Ishikawa (cell line): ENCODE measurements around the gene EOMES.

Source experiments
- EGR1 ChIP-seq: IDR thresholded peaks from 2 replicates; pipeline ENCODE4 v1.6.1; 2012
- FOXM1 ChIP-seq: IDR thresholded peaks from 2 replicates; pipeline ENCODE4 v1.6.1; 2012; ENCODE audit warnings: low read depth, borderline replicate concordance
- TAF1 ChIP-seq: IDR thresholded peaks from 2 replicates; pipeline ENCODE4 v1.6.1; 2012; ENCODE audit warnings: low read depth, mild to moderate bottlenecking
- TF ChIP-seq, protein P1 (sequence below): IDR thresholded peaks from 2 replicates; pipeline ENCODE4 v1.6.1; 2012; ENCODE audit warnings: low read depth, mild to moderate bottlenecking

DNA sequence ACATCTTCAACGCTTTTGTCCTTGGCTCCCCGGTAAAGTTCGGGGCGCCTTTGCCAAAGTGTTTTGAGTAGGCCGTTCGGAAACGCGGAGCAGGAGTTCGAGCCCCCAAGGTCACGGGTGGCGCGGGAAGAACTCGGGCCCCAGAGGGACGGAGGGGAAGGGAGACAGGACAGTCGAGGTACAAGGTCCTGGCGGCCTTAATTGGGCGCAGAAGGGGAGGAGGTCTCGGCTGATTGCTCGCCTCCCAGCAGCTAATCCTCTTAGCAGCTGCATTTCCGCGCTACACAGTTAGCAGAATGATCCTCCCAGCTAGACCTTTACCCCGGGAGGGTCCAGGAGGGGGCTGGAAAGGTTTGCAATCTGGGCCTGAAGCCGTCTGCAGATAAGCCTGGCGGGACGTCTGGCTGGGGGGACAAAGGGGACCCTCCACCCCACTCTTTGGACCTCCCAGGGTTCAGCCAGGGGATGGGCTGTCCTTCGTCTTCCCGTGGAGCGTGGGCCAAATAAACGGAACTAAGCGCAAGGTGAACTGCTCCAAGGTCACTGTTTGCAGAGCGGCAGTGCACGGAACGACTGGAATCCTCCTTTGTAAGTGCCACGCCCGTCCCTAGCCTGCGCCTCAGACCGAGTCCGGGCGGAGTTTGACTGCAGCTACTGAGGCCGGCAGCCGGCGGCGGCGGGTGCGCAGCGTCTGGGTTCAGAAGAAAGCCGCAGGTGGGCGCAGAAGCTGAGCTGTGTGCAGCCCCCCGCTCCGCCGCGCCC, 7.2 kb downstream of the EOMES start:
- no peak for TF ChIP-seq EGR1
- no peak for TF ChIP-seq TAF1
- no peak for TF ChIP-seq FOXM1
- TF ChIP-seq, protein P1, sequence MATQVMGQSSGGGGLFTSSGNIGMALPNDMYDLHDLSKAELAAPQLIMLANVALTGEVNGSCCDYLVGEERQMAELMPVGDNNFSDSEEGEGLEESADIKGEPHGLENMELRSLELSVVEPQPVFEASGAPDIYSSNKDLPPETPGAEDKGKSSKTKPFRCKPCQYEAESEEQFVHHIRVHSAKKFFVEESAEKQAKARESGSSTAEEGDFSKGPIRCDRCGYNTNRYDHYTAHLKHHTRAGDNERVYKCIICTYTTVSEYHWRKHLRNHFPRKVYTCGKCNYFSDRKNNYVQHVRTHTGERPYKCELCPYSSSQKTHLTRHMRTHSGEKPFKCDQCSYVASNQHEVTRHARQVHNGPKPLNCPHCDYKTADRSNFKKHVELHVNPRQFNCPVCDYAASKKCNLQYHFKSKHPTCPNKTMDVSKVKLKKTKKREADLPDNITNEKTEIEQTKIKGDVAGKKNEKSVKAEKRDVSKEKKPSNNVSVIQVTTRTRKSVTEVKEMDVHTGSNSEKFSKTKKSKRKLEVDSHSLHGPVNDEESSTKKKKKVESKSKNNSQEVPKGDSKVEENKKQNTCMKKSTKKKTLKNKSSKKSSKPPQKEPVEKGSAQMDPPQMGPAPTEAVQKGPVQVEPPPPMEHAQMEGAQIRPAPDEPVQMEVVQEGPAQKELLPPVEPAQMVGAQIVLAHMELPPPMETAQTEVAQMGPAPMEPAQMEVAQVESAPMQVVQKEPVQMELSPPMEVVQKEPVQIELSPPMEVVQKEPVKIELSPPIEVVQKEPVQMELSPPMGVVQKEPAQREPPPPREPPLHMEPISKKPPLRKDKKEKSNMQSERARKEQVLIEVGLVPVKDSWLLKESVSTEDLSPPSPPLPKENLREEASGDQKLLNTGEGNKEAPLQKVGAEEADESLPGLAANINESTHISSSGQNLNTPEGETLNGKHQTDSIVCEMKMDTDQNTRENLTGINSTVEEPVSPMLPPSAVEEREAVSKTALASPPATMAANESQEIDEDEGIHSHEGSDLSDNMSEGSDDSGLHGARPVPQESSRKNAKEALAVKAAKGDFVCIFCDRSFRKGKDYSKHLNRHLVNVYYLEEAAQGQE = no peak
